Measurements from ENCODE around the gene LRP3. TPM values are rescaled to one million over a fixed set of nuclear protein-coding genes. Genes with fewer than 3 reads are reported as not detected.

LRP3 gene
- total and polyA plus RNA-seq, 2 of the 13 experiments (the other 11 are each of a cell fraction or from before 2014, with no cell fraction given): 17.6 to 51.6 TPM

- TF ChIP-seq HNF4G (IDR thresholded peaks at IDR 0.05; ENCODE audit: borderline replicate concordance, low read depth, low read length): no peak
- TF ChIP-seq HNF4G (CRISPR knock-in tag; IDR thresholded peaks at IDR 0.05; ENCODE audit: borderline replicate concordance, low read depth): no peak
- no peak for TF ChIP-seq ZNF510 (CRISPR knock-in tag; IDR thresholded peaks at IDR 0.05; ENCODE audit: low read depth)
- TF ChIP-seq CEBPZ (IDR thresholded peaks at IDR 0.05; ENCODE audit: low read length): no peak
- TF ChIP-seq PAXIP1 (CRISPR knock-in tag; conservative IDR thresholded peaks at IDR 0.05): 0 out of 2 replicates have a peak, but pooled peaks have one; percentile 18
- TF ChIP-seq ZNF883 (CRISPR knock-in tag; IDR thresholded peaks at IDR 0.05; ENCODE audit: not compliant biosample characterization): no peak
- no peak for TF ChIP-seq CEBPB (IDR thresholded peaks at IDR 0.05; ENCODE audit: borderline replicate concordance, low read depth, low read length)
- no peak for TF ChIP-seq ERF (CRISPR knock-in tag; IDR thresholded peaks at IDR 0.05)
- TF ChIP-seq NR2F6 (IDR thresholded peaks at IDR 0.05): no peak
- TF ChIP-seq NR2F6 (CRISPR knock-in tag; IDR thresholded peaks at IDR 0.05): no peak
- TF ChIP-seq CENPBD1 (CRISPR knock-in tag; IDR thresholded peaks at IDR 0.05; ENCODE audit: borderline replicate concordance, low read depth): no peak
- no peak for TF ChIP-seq NR2F1 (CRISPR knock-in tag; IDR thresholded peaks at IDR 0.05)
- no peak for TF ChIP-seq GMEB1 (CRISPR knock-in tag; IDR thresholded peaks at IDR 0.05; ENCODE audit: borderline replicate concordance)
- TF ChIP-seq ZNF569 (CRISPR knock-in tag; IDR thresholded peaks at IDR 0.05; ENCODE audit: borderline replicate concordance): no peak
Observed at GRCh38 chr19:33227242-33227650, 33.1 kb downstream of the LRP3 start (continued).
